ENCODE results near the gene THRSP.

The THRSP gene

DNA sequence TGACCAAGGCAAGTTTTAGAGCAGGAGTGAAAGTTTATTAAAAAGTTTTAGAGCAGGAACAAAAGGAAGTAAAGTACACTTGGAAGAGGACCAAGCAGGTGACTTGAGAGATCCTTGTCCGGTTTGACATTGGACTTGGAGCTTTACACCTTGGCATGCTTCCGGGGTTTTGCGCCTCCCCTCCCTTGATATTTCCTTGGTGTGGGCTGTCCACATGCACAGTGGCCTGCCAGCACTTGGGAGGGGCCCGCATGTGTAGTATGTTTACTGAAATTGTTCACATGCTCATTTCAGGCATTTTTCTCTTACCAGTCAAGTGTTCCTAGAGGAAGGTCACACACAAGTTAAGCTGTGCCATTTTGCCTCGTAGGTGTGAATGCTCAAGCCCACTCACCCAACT lies 19.0 kb upstream of the THRSP start:
- Histone ChIP-seq H3K9me2 (replicated peaks; ENCODE audit: insufficient read depth, low read length) (no peaks in the 10 kb centered on the region), H2AFZ (ENCODE audit: low read depth, low read length, severe bottlenecking) (no peak overlapping the region), H3K27me3 (ENCODE audit: low read length) (no peaks in the 10 kb centered on the region), H3K9ac (ENCODE audit: low read length) (no peak overlapping the region), H3K9me3 (ENCODE audit: insufficient read depth, low read length) (no peaks in the 10 kb centered on the region), H3K4me2 (ENCODE audit: low read depth, low read length, poor library complexity, severe bottlenecking) (no peak overlapping the region), H3K4me3 (ENCODE audit: insufficient read depth, low read length, poor library complexity, severe bottlenecking) (no peak overlapping the region), H3K36me3 (ENCODE audit: low read length) (no peaks in the 10 kb centered on the region), H4K20me1 (ENCODE audit: low read depth, low read length) (no peaks in the 10 kb centered on the region), H3K27ac (ENCODE audit: low read depth, low read length) (no peak overlapping the region), H3F3A (ENCODE audit: insufficient read depth) (no peaks in the 10 kb centered on the region), H3K79me2 (ENCODE audit: insufficient read depth, low read length) (no peaks in the 10 kb centered on the region)
- TF ChIP-seq CTCF (IDR thresholded peaks at IDR 0.05; ENCODE audit: insufficient read depth, low read length, poor library complexity, severe bottlenecking) (no peak), EZH2phosphoT487 (conservative IDR thresholded peaks at IDR 0.05; ENCODE audit: low read length) (no peak)

DNA sequence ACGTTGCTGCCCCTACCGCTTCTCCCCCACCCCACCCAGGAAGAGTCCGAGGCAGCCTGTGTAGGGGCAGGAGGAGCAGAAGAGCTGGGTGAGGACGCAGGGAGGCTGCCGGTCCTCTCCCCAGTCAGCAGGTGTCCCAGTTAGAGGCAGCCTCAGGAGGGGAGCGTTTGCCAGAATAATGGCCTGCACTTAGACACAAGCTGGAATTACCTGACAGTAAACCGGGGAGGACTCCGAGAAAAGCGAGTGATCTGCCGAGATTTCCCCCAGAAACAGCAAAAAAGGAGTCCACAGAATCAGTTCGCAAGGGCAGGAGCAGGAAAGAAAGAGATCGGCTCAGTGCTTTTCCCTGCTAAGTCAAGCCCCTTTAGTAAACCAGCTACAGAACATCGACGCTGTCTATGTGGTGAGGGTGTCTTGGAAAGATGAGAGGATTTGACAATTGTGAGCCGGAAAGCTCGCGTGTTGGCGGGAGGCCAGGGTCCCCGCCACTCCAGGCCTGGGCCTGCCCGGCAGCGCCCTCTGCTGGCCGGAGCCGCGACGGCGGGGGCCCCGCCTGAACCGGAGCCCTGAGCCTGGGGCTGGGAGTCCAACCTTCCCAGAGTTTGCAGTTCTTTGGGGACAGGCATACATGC lies 17.7 kb upstream of the THRSP start:
- Histone ChIP-seq H3K27me3 (ENCODE audit: low read length) (no peaks in the 10 kb centered on the region), H3K9me3 (ENCODE audit: insufficient read depth, low read length) (no peaks in the 10 kb centered on the region), H3K27ac (ENCODE audit: low read depth, low read length) (no peak overlapping the region), H3F3A (ENCODE audit: insufficient read depth) (no peaks in the 10 kb centered on the region), H3K79me2 (ENCODE audit: insufficient read depth, low read length) (no peaks in the 10 kb centered on the region), H3K36me3 (ENCODE audit: low read length) (no peaks in the 10 kb centered on the region), H3K4me2 (ENCODE audit: low read depth, low read length, poor library complexity, severe bottlenecking) (peak overlapping the region; percentile 36), H4K20me1 (ENCODE audit: low read depth, low read length) (no peaks in the 10 kb centered on the region), H3K9ac (ENCODE audit: low read length) (peak overlapping the region; percentile 2; the same call in 1 of the 2 replicates), H3K9me2 (replicated peaks; ENCODE audit: insufficient read depth, low read length) (no peaks in the 10 kb centered on the region), H2AFZ (ENCODE audit: low read depth, low read length, severe bottlenecking) (peak overlapping the region; percentile 82), H3K4me3 (ENCODE audit: insufficient read depth, low read length, poor library complexity, severe bottlenecking) (no peak overlapping the region)
- peak; percentile 98 for TF ChIP-seq CTCF (IDR thresholded peaks at IDR 0.05; ENCODE audit: insufficient read depth, low read length, poor library complexity, severe bottlenecking)
- TF ChIP-seq EZH2phosphoT487 (conservative IDR thresholded peaks at IDR 0.05; ENCODE audit: low read length): no peak

- Histone ChIP-seq H3F3A (ENCODE audit: insufficient read depth) (no peaks in the 10 kb centered on the region), H3K9me2 (replicated peaks; ENCODE audit: insufficient read depth, low read length) (no peaks in the 10 kb centered on the region), H2AFZ (ENCODE audit: low read depth, low read length, severe bottlenecking) (peak overlapping the region; percentile 82), H3K27ac (ENCODE audit: low read depth, low read length) (no peak overlapping the region), H3K27me3 (ENCODE audit: low read length) (no peaks in the 10 kb centered on the region), H3K9me3 (ENCODE audit: insufficient read depth, low read length) (no peaks in the 10 kb centered on the region), H3K36me3 (ENCODE audit: low read length) (no peaks in the 10 kb centered on the region), H4K20me1 (ENCODE audit: low read depth, low read length) (no peaks in the 10 kb centered on the region), H3K4me3 (ENCODE audit: insufficient read depth, low read length, poor library complexity, severe bottlenecking) (no peak overlapping the region), H3K79me2 (ENCODE audit: insufficient read depth, low read length) (no peaks in the 10 kb centered on the region), H3K4me2 (ENCODE audit: low read depth, low read length, poor library complexity, severe bottlenecking) (no peak overlapping the region), H3K9ac (ENCODE audit: low read length) (no peak overlapping the region)
- TF ChIP-seq CTCF (IDR thresholded peaks at IDR 0.05; ENCODE audit: insufficient read depth, low read length, poor library complexity, severe bottlenecking) (no peak), EZH2phosphoT487 (conservative IDR thresholded peaks at IDR 0.05; ENCODE audit: low read length) (no peak)
Observed at GRCh38 chr11:78046486-78046854, 17.2 kb upstream of the THRSP start.

All from SU-DHL-6 (cell line).